MM.1S (cell line): Measurements from ENCODE around the gene LHX4.

Experiments used
- DNase-seq: peaks from one replicate; pipeline ENCODE4 v3.0.0-alpha.2; 2015
- H2AFZ ChIP-seq: fragments of 300-600 bp; sonication (generic); 2 replicates; pipeline ENCODE4 v1.6.0; 2016; ENCODE audit warnings: antibody characterized with exemption, low read length
- H3F3A ChIP-seq: fragments of 300-600 bp; sonication (generic); 2 replicates; pipeline ENCODE4 v1.6.1; 2016; ENCODE audit warnings: mild to moderate bottlenecking, antibody characterized with exemption, low read length, moderate library complexity, mixed read lengths; ENCODE audit not compliant: insufficient read depth
- H3K27ac ChIP-seq: fragments of 300-600 bp; sonication (generic); 2 replicates; pipeline ENCODE4 v1.5.1; 2016; ENCODE audit warnings: mild to moderate bottlenecking, low read length
- H3K27me3 ChIP-seq: fragments of 300-600 bp; sonication (generic); replicated peaks from 2 replicates; pipeline ENCODE4 v1.6.0; 2016; ENCODE audit warnings: low read length; ENCODE audit not compliant: insufficient read depth
- H3K36me3 ChIP-seq: fragments of 300-600 bp; sonication (generic); replicated peaks from 2 replicates; pipeline ENCODE4 v1.6.1; 2016; ENCODE audit warnings: mild to moderate bottlenecking, low read length, mixed read lengths; ENCODE audit not compliant: insufficient read depth
- H3K4me1 ChIP-seq: fragments of 300-600 bp; sonication (generic); 2 replicates; pipeline ENCODE4 v1.6.1; 2016; ENCODE audit warnings: low read length, mixed read lengths
- H3K4me2 ChIP-seq: fragments of 300-600 bp; sonication (generic); 2 replicates; pipeline ENCODE4 v1.6.0; 2016; ENCODE audit warnings: low read depth, low read length
- H3K4me3 ChIP-seq: fragments of 300-600 bp; sonication (generic); 2 replicates; pipeline ENCODE4 v1.5.1; 2016; ENCODE audit warnings: low read length, mixed read lengths
- H3K79me2 ChIP-seq: fragments of 300-600 bp; sonication (generic); 2 replicates; pipeline ENCODE4 v1.6.1; 2016; ENCODE audit warnings: mixed run types, low read length, mixed read lengths
- H3K9ac ChIP-seq: fragments of 300-600 bp; sonication (generic); 2 replicates; pipeline ENCODE4 v1.6.1; 2016; ENCODE audit warnings: low read length, mixed read lengths
- H3K9me2 ChIP-seq: fragments of 300-600 bp; sonication (generic); replicated peaks from 2 replicates; pipeline ENCODE4 v1.6.1; 2016; ENCODE audit warnings: mild to moderate bottlenecking, low read length, mixed read lengths; ENCODE audit not compliant: insufficient read depth
- H3K9me3 ChIP-seq: fragments of 300-600 bp; sonication (generic); replicated peaks from 2 replicates; pipeline ENCODE4 v1.6.1; 2016; ENCODE audit warnings: mild to moderate bottlenecking, low read length, mixed read lengths; ENCODE audit not compliant: insufficient read depth
- H4K20me1 ChIP-seq: fragments of 300-600 bp; sonication (generic); 2 replicates; pipeline ENCODE4 v1.6.1; 2016; ENCODE audit warnings: mild to moderate bottlenecking, low read length, moderate library complexity, mixed read lengths; ENCODE audit not compliant: insufficient read depth
- EZH2 ChIP-seq: fragments of 300-600 bp; sonication (generic); optimal IDR thresholded peaks from 2 replicates; pipeline ENCODE3; 2017; ENCODE audit warnings: low read depth, mild to moderate bottlenecking, antibody characterized with exemption, low read length, mixed read lengths
- EZH2phosphoT487 ChIP-seq: fragments of 300-600 bp; sonication (generic); IDR thresholded peaks from 2 replicates; pipeline ENCODE4 v1.6.1; 2018; ENCODE audit warnings: antibody characterized with exemption, low read length
- TF ChIP-seq, protein P1 (sequence below): fragments of 300-600 bp; sonication (generic); IDR thresholded peaks from 2 replicates; pipeline ENCODE4 v1.5.1; 2016; ENCODE audit warnings: antibody characterized with exemption, low read length, mixed read lengths

The LHX4 gene

DNA sequence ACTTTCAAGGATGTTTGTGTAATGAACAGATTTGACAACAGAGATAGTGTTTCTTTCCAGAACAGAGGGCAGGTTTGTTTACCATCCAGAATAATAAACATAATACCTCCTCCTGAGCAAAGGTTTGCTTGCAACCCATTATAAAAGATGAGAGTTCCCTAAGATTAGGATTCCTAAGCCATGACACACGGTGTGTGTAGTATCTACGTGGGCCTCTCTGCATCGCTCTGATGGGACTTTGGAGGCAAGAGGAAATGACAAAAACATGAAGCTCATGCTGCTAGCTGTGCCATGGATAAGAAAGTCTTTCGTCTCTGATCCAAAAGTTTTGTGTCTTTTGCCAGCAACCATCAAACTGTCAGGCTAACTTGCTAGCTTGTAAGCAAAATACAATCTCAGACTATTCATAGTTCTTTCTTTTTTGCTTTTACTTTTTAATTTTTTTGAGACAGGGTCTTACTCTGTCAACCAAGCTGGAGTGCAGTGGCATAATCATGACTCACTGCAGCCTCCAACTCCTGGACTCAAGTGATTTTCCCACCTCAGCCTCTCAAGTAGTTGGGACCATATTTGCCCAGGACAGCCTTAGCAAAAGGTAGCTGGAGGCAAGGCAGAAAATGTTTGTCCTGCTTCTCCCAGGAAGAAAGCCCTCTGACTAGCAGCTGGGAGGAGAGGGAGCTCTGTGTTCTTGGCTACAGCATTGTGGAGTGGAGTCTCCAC is 81.1 kb downstream of the LHX4 start:
- Histone ChIP-seq H3K9me3 (no peaks in the 10 kb centered on the region), H2AFZ (no peak overlapping the region), H3K4me3 (no peak overlapping the region), H3K4me1 (no peaks in the 10 kb centered on the region), H3K27me3 (no peaks in the 10 kb centered on the region), H3K79me2 (no peaks in the 10 kb centered on the region), H3K9me2 (no peaks in the 10 kb centered on the region), H3K36me3 (no peaks in the 10 kb centered on the region), H4K20me1 (no peaks in the 10 kb centered on the region), H3K27ac (no peak overlapping the region), H3F3A (no peaks in the 10 kb centered on the region), H3K9ac (no peak overlapping the region), H3K4me2 (no peak overlapping the region)
- TF ChIP-seq EZH2 (no peak), EZH2phosphoT487 (no peak)
- TF ChIP-seq, protein P1, sequence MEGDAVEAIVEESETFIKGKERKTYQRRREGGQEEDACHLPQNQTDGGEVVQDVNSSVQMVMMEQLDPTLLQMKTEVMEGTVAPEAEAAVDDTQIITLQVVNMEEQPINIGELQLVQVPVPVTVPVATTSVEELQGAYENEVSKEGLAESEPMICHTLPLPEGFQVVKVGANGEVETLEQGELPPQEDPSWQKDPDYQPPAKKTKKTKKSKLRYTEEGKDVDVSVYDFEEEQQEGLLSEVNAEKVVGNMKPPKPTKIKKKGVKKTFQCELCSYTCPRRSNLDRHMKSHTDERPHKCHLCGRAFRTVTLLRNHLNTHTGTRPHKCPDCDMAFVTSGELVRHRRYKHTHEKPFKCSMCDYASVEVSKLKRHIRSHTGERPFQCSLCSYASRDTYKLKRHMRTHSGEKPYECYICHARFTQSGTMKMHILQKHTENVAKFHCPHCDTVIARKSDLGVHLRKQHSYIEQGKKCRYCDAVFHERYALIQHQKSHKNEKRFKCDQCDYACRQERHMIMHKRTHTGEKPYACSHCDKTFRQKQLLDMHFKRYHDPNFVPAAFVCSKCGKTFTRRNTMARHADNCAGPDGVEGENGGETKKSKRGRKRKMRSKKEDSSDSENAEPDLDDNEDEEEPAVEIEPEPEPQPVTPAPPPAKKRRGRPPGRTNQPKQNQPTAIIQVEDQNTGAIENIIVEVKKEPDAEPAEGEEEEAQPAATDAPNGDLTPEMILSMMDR = no peak
- DNase-seq = no peak

DNA sequence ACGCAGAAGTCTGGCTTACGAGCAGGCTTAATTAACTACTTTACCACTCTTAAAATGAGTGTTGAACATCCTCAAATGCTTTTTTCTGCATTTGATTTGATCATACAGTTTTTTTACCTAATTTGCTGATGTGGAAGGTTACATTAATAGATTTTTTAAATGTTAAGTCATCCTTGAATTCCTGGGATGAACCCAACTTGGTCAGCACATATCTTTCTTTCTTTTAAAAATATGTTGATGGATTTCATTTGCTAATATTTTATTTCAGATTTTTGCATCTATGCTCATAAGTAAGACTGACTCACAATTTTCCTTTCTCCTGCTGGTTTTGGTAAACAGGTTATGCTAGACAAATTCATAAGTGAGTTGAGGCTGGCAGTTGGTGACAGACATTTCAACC is 82.9 kb downstream of the LHX4 start:
- Histone ChIP-seq H3K9me3 (no peaks in the 10 kb centered on the region), H3K27me3 (no peaks in the 10 kb centered on the region), H3K27ac (no peak overlapping the region), H2AFZ (no peak overlapping the region), H3K4me3 (no peak overlapping the region), H3K79me2 (no peaks in the 10 kb centered on the region), H4K20me1 (no peaks in the 10 kb centered on the region), H3K4me1 (no peaks in the 10 kb centered on the region), H3K9ac (no peak overlapping the region), H3K36me3 (no peaks in the 10 kb centered on the region), H3F3A (no peaks in the 10 kb centered on the region), H3K4me2 (no peak overlapping the region), H3K9me2 (no peaks in the 10 kb centered on the region)
- TF ChIP-seq EZH2phosphoT487 (no peak), EZH2 (no peak)
- TF ChIP-seq, protein P1 = no peak
- no peak for DNase-seq

DNA sequence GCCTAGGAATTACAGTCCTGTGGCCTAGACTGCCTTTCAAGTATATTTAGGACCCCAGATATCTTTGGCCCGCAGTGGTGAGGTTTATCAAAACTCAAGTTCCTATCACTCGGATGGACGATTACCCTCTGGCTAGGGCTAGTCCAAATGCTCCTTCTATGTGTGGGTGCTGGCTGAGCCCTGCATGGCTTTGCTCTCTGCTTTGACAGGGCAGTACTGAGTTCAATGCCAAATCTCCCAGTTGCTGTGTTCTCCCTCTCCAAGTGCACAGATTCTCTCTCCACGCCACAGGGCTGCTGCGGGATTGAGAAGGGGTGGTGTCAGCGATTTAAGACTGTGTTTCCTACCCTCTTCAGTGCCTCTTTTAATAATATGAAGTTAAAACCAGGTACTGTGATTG is 97.0 kb downstream of the LHX4 start:
- Histone ChIP-seq H3F3A (no peaks in the 10 kb centered on the region), H3K79me2 (peaks cover 4% of the 10 kb centered on the region; the same call in 1 of the 2 replicates), H3K27ac (no peak overlapping the region), H3K9ac (no peak overlapping the region), H4K20me1 (no peaks in the 10 kb centered on the region), H3K4me2 (no peak overlapping the region), H3K9me3 (no peaks in the 10 kb centered on the region), H3K9me2 (no peaks in the 10 kb centered on the region), H3K36me3 (no peaks in the 10 kb centered on the region), H3K4me3 (no peak overlapping the region), H3K27me3 (no peaks in the 10 kb centered on the region), H2AFZ (no peak overlapping the region), H3K4me1 (0 out of 2 replicates have a peak, but pooled peaks cover under 1% of the 10 kb centered on the region)
- TF ChIP-seq EZH2phosphoT487 (no peak), EZH2 (no peak)
- TF ChIP-seq, protein P1 = no peak
- no peak for DNase-seq
